ENCODE data around the gene ATXN1.

ATXN1 gene

DNA sequence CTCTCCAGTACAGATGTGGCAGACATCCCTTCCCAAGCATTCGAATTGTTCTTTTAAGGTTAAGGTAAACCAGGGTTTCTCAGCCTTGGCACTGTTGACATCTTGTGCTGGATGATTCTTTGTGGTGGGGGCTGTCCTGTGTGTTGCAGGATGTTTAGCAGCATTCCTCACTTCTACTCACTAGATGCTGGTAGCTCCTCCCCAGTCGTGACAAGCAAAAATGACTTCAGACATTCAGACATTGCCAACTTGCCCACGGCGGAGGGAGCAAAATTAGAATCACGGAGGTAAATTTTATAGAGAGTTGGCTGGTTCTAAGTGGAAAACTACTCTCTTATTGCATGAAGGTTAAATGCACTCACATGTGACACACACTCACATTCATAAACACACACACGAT is 334.1 kb downstream of the ATXN1 start:
- in situ Hi-C loops (cut with HindIII; ENCODE audit: low pct_ligation_motif_present, low sequenced_read_pairs), result no loop called here
- DNase-seq, result no peak
- Histone ChIP-seq H3K4me3 (ENCODE audit: low read depth, low read length) (no peak overlapping the region), H3K36me3 (replicated peaks) (peaks cover 3% of the 10 kb centered on the region), H3K27me3 (replicated peaks) (no peaks in the 10 kb centered on the region), H3K27ac (no peak overlapping the region)
- TF ChIP-seq, protein P1, sequence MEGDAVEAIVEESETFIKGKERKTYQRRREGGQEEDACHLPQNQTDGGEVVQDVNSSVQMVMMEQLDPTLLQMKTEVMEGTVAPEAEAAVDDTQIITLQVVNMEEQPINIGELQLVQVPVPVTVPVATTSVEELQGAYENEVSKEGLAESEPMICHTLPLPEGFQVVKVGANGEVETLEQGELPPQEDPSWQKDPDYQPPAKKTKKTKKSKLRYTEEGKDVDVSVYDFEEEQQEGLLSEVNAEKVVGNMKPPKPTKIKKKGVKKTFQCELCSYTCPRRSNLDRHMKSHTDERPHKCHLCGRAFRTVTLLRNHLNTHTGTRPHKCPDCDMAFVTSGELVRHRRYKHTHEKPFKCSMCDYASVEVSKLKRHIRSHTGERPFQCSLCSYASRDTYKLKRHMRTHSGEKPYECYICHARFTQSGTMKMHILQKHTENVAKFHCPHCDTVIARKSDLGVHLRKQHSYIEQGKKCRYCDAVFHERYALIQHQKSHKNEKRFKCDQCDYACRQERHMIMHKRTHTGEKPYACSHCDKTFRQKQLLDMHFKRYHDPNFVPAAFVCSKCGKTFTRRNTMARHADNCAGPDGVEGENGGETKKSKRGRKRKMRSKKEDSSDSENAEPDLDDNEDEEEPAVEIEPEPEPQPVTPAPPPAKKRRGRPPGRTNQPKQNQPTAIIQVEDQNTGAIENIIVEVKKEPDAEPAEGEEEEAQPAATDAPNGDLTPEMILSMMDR (IDR thresholded peaks at IDR 0.05; ENCODE audit: low read depth, low read length, missing control alignments), result no peak

DNA sequence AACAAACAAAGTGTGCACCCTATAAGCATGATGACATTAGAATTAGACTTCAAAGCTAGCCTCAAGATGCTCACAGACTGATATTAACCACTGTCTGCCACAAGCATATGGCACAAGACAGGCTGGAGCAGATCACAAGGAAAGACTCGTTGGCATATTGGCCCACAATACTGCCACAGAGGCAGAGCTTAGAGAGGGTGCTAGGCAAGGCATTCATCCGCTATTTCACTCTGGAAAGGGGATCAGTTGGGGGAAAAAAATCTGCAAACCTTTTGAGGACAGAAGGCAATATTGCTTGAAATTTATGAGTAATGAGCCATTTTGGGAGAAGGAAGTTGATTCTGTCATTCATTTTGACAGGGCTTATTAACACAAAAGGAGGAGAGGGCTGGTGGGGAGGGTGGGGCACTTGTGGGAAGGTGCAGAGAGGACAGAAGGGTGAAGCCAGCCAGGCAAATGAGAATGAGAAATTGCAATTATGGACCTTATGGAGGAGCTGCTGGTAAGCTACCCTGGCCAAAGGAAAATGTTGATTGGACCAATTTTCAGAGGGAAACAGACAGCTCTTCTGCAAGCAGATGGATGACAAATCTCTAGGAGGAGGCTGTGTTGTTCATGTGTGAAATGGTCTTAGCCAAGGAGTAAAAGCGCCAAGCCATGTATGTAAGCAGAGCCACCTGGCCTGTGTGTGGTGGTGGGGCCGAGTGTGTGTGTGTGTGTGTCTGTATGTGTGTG is 335.2 kb downstream of the ATXN1 start:
- no peak overlapping the region for H3K27ac ChIP-seq
- peaks cover 3% of the 10 kb centered on the region for H3K36me3 ChIP-seq (replicated peaks)
- H3K4me3 ChIP-seq (ENCODE audit: low read depth, low read length), result no peak overlapping the region
- no peaks in the 10 kb centered on the region for H3K27me3 ChIP-seq (replicated peaks)
- in situ Hi-C loops (cut with HindIII; ENCODE audit: low pct_ligation_motif_present, low sequenced_read_pairs), result no loop called here
- no peak for DNase-seq
- TF ChIP-seq, protein P1 (IDR thresholded peaks at IDR 0.05; ENCODE audit: low read depth, low read length, missing control alignments), result no peak

DNA sequence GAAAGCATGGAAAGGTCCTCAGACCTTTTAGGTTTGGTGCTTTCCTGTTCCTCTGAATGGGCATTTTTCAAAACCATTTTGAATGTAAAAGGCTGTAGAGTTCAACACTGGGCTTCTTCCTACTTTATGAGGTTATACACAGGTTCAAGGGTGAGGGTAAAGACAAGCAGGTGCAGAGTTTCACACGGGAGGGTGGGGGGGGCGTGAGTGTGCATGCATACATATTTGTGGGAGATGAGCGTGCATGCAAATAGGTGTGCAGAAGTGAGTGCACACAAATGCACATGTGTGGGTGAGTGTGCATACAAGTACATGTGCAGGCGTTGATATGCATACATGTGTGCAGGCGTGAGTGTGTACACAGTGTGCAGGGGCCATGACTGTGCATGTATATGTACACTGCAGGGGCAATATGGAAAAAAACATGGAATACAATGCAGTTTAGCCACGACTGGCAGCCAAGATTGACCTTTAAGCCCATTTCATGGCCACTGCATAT is 339.7 kb downstream of the ATXN1 start:
- peak overlapping the region; percentile 2 for H3K27ac ChIP-seq
- H3K27me3 ChIP-seq (replicated peaks), result no peaks in the 10 kb centered on the region
- in situ Hi-C loops (cut with HindIII; ENCODE audit: low pct_ligation_motif_present, low sequenced_read_pairs), result no loop called here
- H3K4me3 ChIP-seq (ENCODE audit: low read depth, low read length), result no peak overlapping the region
- H3K36me3 ChIP-seq (replicated peaks), result no peaks in the 10 kb centered on the region
- DNase-seq, result no peak
- TF ChIP-seq, protein P1 (IDR thresholded peaks at IDR 0.05; ENCODE audit: low read depth, low read length, missing control alignments), result no peak

DNA sequence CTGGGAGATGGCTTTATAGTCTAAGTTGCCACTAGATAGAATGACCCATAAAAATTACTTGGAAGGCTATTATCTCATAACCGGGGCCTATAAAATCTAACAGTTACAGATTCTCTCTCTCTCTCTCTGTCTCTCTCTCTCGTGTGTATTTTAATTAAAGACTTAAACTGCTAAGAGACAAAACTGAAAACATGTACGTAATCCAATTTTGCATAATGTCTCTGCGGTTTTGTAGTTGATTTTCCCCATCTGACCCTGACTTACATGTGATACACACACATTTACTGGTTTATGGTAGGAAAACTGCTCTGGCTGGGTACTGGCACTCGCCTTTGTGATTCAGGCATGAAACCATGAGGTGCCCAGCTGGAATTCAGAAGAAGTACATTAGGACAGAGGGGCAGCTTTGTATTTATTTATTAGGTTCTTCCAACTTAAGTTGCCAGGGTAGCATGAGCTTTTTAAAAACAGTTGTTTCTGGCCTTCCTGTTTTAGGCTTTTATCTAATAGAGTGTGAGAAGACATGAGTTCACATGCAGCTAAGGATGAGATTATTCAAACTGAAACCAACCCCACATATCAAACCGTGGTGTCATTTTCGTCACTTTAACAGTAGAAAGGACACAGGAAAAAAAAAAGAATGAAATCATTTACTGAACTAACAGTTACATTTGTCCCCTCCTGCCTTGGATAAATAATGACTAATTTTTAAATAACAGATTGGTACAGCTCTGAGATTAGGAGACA is 340.4 kb downstream of the ATXN1 start:
- peak; percentile 50 for DNase-seq
- Histone ChIP-seq H3K4me3 (ENCODE audit: low read depth, low read length) (no peak overlapping the region), H3K36me3 (replicated peaks) (no peaks in the 10 kb centered on the region), H3K27me3 (replicated peaks) (no peaks in the 10 kb centered on the region), H3K27ac (peak overlapping the region; percentile 2)
- TF ChIP-seq, protein P1 (IDR thresholded peaks at IDR 0.05; ENCODE audit: low read depth, low read length, missing control alignments), result no peak
- in situ Hi-C loops (cut with HindIII; ENCODE audit: low pct_ligation_motif_present, low sequenced_read_pairs), result no loop called here

DNA sequence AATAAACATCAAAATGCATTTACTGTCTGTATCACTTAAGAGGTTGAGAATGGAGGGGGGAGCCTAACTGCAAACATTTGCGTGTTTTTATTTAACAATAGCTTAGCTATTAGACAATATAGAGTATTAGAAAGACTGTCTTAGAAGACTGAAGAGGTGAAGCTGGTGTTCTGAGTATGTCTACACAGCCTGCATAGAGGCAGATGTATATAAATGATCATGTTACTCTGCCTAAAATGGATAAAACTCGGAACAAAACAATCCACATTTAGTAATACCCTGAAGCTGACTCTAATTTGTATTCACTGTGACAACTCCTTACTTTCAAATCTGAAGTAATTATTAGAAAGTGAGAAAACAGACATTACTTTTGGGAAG is 340.9 kb downstream of the ATXN1 start:
- Histone ChIP-seq H3K27me3 (replicated peaks) (no peaks in the 10 kb centered on the region), H3K27ac (peak overlapping the region; percentile 2), H3K4me3 (ENCODE audit: low read depth, low read length) (no peak overlapping the region), H3K36me3 (replicated peaks) (no peaks in the 10 kb centered on the region)
- in situ Hi-C loops (cut with HindIII; ENCODE audit: low pct_ligation_motif_present, low sequenced_read_pairs), result no loop called here
- no peak for DNase-seq
- TF ChIP-seq, protein P1 (IDR thresholded peaks at IDR 0.05; ENCODE audit: low read depth, low read length, missing control alignments), result no peak

All from brain microvascular endothelial cell (primary cell).